Calu3 (cell line): ENCODE results near the gene SEL1L. TPM values are rescaled to one million over a fixed set of nuclear protein-coding genes. Genes with fewer than 3 reads are reported as not detected.

Experiments used
- BruUV-seq: library from RNA; stranded (reverse); fragments of 400-500 nt; replicated peaks from 2 replicates; lab custom pipeline; 2021; lab: Mats Ljungman, UMichigan
- CTCF ChIA-PET: fragments of 300-600 bp; sonication (Branson Sonifier 250); formaldehyde crosslinking; loops from one replicate; lab custom pipeline; 2022; ENCODE audit warnings: antibody characterized with exemption; lab: Charles Lee
- DNase-seq: peaks from one replicate; pipeline ENCODE4 v3.0.0; 2022
- H3K27ac Mint-ChIP-seq: one replicate; pipeline ENCODE4 v1.8.0; 2022; ENCODE audit warnings: mixed read lengths; ENCODE audit not compliant: unreplicated experiment
- H3K27me3 Mint-ChIP-seq: one replicate; pipeline ENCODE4 v1.8.0; 2022; ENCODE audit warnings: mixed read lengths; ENCODE audit not compliant: unreplicated experiment
- H3K36me3 Mint-ChIP-seq: one replicate; pipeline ENCODE4 v1.8.0; 2022; ENCODE audit warnings: mild to moderate bottlenecking, moderate library complexity, mixed read lengths; ENCODE audit not compliant: insufficient read depth, unreplicated experiment
- H3K4me1 Mint-ChIP-seq: one replicate; pipeline ENCODE4 v1.8.0; 2022; ENCODE audit warnings: mild to moderate bottlenecking, low read depth, mixed read lengths; ENCODE audit not compliant: unreplicated experiment
- H3K4me3 Mint-ChIP-seq: one replicate; pipeline ENCODE4 v1.8.0; 2022; ENCODE audit warnings: mild to moderate bottlenecking, low read depth, moderate library complexity, mixed read lengths; ENCODE audit not compliant: unreplicated experiment
- H3K9me3 Mint-ChIP-seq: one replicate; pipeline ENCODE4 v1.8.0; 2022; ENCODE audit warnings: low read depth, mixed read lengths; ENCODE audit not compliant: unreplicated experiment
- intact Hi-C: fragments of 100-400 bp; cut with micrococcal nuclease; formaldehyde crosslinking; loops from one replicate; pipeline ENCODE4 v1.10.0; 2022; ENCODE audit not compliant: unreplicated experiment
- total RNA-seq: library from RNA; stranded (reverse); gene quantifications from 2 replicates; pipeline ENCODE4 v1.2.3, GENCODE V29; 2022
- TF ChIP-seq, protein P1 (sequence below): fragments of 200-600 bp; IDR thresholded peaks from one replicate; pipeline ENCODE4 v1.8.0; 2022; ENCODE audit warnings: antibody characterized with exemption; ENCODE audit not compliant: unreplicated experiment

SEL1L gene
- total RNA-seq, 1 experiment from 2014 or later, result 95.4 TPM

DNA sequence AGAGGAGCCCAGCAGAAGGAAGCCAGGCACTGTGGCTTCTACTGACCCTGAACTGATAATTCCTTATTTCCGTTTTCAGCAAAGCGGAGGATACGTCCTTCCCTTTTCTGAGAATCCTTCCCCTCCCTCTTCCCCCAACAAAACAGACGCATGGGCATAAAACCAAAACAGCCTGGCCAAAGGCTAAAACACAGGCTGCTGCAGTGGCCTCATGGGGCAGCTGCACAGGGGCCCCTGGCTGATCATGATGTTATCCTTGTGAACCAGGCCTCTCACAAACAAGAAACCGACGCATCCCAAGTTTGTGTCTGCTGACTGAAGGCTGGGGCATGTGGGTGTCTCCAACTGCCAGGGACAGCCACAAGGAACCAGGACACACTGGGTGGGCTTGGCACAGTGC lies 110.1 kb downstream of the SEL1L start:
- Mint-ChIP-seq H3K27ac (no peak overlapping the region), H3K36me3 (no peaks in the 10 kb centered on the region), H3K9me3 (peaks cover 5% of the 10 kb centered on the region), H3K27me3 (no peaks in the 10 kb centered on the region), H3K4me3 (no peak overlapping the region), H3K4me1 (no peaks in the 10 kb centered on the region)
- intact Hi-C loops, result no loop called here
- CTCF ChIA-PET, result interaction anchor here (1.5 kb wide), 1 partner anchor 12 kb away, joined by 3 read pairs; no protein-coding TSS in a partner anchor
- no TSS peak for BruUV-seq
- TF ChIP-seq, protein P1, sequence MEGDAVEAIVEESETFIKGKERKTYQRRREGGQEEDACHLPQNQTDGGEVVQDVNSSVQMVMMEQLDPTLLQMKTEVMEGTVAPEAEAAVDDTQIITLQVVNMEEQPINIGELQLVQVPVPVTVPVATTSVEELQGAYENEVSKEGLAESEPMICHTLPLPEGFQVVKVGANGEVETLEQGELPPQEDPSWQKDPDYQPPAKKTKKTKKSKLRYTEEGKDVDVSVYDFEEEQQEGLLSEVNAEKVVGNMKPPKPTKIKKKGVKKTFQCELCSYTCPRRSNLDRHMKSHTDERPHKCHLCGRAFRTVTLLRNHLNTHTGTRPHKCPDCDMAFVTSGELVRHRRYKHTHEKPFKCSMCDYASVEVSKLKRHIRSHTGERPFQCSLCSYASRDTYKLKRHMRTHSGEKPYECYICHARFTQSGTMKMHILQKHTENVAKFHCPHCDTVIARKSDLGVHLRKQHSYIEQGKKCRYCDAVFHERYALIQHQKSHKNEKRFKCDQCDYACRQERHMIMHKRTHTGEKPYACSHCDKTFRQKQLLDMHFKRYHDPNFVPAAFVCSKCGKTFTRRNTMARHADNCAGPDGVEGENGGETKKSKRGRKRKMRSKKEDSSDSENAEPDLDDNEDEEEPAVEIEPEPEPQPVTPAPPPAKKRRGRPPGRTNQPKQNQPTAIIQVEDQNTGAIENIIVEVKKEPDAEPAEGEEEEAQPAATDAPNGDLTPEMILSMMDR, result no peak
- DNase-seq, result no peak

Other genes starting within 250 kb of the SEL1L start
- gene STON2, start 133.5 kb downstream of the SEL1L start, total RNA-seq, result 28.2 and 39.3 TPM in 2 replicates